Measurements from ENCODE around the gene SPRED3.

- TF ChIP-seq CTCF (IDR thresholded peaks at IDR 0.05) (no peak), ZFX (IDR thresholded peaks at IDR 0.05; ENCODE audit: borderline replicate concordance) (no peak)
Observed at GRCh38 chr19:38445362-38445761, 56.9 kb downstream of the SPRED3 start.
